ENCODE data around the gene CCL14.

GRCh38 chr17:35988164-35988563, 1.6 kb upstream of the CCL14 start:
- TF ChIP-seq, protein P1, sequence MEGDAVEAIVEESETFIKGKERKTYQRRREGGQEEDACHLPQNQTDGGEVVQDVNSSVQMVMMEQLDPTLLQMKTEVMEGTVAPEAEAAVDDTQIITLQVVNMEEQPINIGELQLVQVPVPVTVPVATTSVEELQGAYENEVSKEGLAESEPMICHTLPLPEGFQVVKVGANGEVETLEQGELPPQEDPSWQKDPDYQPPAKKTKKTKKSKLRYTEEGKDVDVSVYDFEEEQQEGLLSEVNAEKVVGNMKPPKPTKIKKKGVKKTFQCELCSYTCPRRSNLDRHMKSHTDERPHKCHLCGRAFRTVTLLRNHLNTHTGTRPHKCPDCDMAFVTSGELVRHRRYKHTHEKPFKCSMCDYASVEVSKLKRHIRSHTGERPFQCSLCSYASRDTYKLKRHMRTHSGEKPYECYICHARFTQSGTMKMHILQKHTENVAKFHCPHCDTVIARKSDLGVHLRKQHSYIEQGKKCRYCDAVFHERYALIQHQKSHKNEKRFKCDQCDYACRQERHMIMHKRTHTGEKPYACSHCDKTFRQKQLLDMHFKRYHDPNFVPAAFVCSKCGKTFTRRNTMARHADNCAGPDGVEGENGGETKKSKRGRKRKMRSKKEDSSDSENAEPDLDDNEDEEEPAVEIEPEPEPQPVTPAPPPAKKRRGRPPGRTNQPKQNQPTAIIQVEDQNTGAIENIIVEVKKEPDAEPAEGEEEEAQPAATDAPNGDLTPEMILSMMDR (IDR thresholded peaks at IDR 0.05; ENCODE audit: low read depth, low read length) = no peak
- TF ChIP-seq EZH2phosphoT487 (IDR thresholded peaks at IDR 0.05; ENCODE audit: low read depth) = no peak

Data from OCI-LY3 (cell line).